Vagina (tissue), 2 donors: ENCODE results near the gene NFIA. TPM values are rescaled to one million over a fixed set of nuclear protein-coding genes. Genes with fewer than 3 reads are reported as not detected.

ENCODE experiments used
- DNase-seq, 2 donors: peaks; one replicate each; pipeline ENCODE4 v3.0.0-alpha.2; 2017; ENCODE audit errors: extremely low spot score in 2 of 2
- H3K27ac ChIP-seq: fragments of 200-600 bp; sonication (generic); one replicate; pipeline ENCODE4 v1.5.1; 2019
- H3K27me3 ChIP-seq: fragments of 200-600 bp; sonication (generic); one replicate; pipeline ENCODE4 v1.5.1; 2019
- H3K36me3 ChIP-seq, 2 donors: fragments of 200-600 bp; sonication (generic); one replicate each; pipeline ENCODE4 v1.5.1; 2017 to 2019
- H3K4me1 ChIP-seq: fragments of 200-600 bp; sonication (generic); one replicate; pipeline ENCODE4 v1.5.1; 2019
- H3K4me3 ChIP-seq, 2 donors: fragments of 200-600 bp; sonication (generic); 1 replicate in 1 of 2; 2 replicates in 1 of 2; pipeline ENCODE4 v1.5.1; 2016 to 2019
- H3K9me3 ChIP-seq: fragments of 200-600 bp; sonication (generic); one replicate; pipeline ENCODE4 v1.5.1; 2019
- POLR2A ChIP-seq, 2 donors: fragments of 450-650 bp; IDR thresholded peaks; one replicate each; pipeline ENCODE4 v1.6.1; 2017; ENCODE audit warnings: antibody characterized with exemption in 2 of 2, mild to moderate bottlenecking in 2 of 2, moderate library complexity in 2 of 2
- POLR2AphosphoS5 ChIP-seq, 2 donors: sonication (generic); formaldehyde crosslinking; IDR thresholded peaks; one replicate each; pipeline ENCODE4 v1.9.0; 2017; ENCODE audit warnings: antibody characterized with exemption in 2 of 2, mild to moderate bottlenecking in 2 of 2, low read depth in 1 of 2; ENCODE audit not compliant: insufficient read depth in 1 of 2
- intact Hi-C: fragments of 100-400 bp; cut with DNase I; formaldehyde crosslinking; loops from one replicate; pipeline ENCODE4 v1.15.1; 2023
- total RNA-seq: library from RNA; depleted of rRNA; stranded (reverse); fragments of >200 nt; gene quantifications from one replicate; pipeline ENCODE4 v1.2.3, GENCODE V29; 2016
- TF ChIP-seq, protein P1 (sequence below), 3 experiments: fragments of 450-650 bp in 2 of 3; fragments of 200-600 bp in 1 of 3; sonication (generic) in 1 of 3; IDR thresholded peaks; one replicate each; pipeline ENCODE4 v1.5.1; 2017 to 2019; ENCODE audit warnings: antibody characterized with exemption in 3 of 3, mild to moderate bottlenecking in 2 of 3, moderate library complexity in 2 of 3

Gene NFIA
- total RNA-seq, 1 donor from 2014 or later, result 59.2 TPM

DNA sequence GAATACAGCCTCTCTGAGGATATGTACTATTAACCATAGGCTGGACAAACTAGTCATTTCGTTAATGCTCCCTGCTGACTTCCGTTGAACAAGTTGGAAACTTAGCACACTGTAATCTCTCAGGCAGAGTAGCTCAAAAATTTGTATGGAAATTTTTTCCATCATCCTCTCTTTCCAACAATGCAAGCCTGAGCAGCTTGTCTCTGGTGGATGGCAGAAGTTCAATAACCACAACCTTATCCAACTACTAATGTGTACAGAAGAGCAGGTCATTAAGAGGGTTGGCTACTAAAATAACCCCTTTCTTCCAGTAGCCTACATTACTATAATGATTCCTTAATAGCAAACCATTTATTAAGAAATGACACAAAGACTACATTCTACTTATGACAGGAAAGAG, 262.3 kb downstream of the NFIA start:
- TF ChIP-seq, protein P1, sequence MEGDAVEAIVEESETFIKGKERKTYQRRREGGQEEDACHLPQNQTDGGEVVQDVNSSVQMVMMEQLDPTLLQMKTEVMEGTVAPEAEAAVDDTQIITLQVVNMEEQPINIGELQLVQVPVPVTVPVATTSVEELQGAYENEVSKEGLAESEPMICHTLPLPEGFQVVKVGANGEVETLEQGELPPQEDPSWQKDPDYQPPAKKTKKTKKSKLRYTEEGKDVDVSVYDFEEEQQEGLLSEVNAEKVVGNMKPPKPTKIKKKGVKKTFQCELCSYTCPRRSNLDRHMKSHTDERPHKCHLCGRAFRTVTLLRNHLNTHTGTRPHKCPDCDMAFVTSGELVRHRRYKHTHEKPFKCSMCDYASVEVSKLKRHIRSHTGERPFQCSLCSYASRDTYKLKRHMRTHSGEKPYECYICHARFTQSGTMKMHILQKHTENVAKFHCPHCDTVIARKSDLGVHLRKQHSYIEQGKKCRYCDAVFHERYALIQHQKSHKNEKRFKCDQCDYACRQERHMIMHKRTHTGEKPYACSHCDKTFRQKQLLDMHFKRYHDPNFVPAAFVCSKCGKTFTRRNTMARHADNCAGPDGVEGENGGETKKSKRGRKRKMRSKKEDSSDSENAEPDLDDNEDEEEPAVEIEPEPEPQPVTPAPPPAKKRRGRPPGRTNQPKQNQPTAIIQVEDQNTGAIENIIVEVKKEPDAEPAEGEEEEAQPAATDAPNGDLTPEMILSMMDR (IDR thresholded peaks at IDR 0.05), result no peak
- TF ChIP-seq POLR2A (IDR thresholded peaks at IDR 0.05), result no peak
- TF ChIP-seq POLR2AphosphoS5 (IDR thresholded peaks at IDR 0.05; ENCODE audit: insufficient read depth in 1 of 2, low read depth in 1 of 2), result no peak
- no peak overlapping the region for H3K27ac ChIP-seq
- no peaks in the 10 kb centered on the region for H3K36me3 ChIP-seq
- H3K27me3 ChIP-seq, result no peaks in the 10 kb centered on the region
- no peaks in the 10 kb centered on the region for H3K9me3 ChIP-seq
- intact Hi-C loops, result no loop called here
- DNase-seq, result no peak
- no peak overlapping the region for H3K4me3 ChIP-seq
- H3K4me1 ChIP-seq, result peaks cover 18% of the 10 kb centered on the region

- H3K9me3 ChIP-seq, result no peaks in the 10 kb centered on the region
- TF ChIP-seq POLR2A (IDR thresholded peaks at IDR 0.05), result no peak
- TF ChIP-seq, protein P1 (IDR thresholded peaks at IDR 0.05), result no peak
- TF ChIP-seq POLR2AphosphoS5 (IDR thresholded peaks at IDR 0.05; ENCODE audit: insufficient read depth in 1 of 2, low read depth in 1 of 2), result no peak
- peaks cover 0 to 6% of the 10 kb centered on the region in 2 donors for H3K36me3 ChIP-seq
- peaks cover 17% of the 10 kb centered on the region for H3K4me1 ChIP-seq
- no peak for DNase-seq
- intact Hi-C loops, result no loop called here
- H3K4me3 ChIP-seq, result no peak overlapping the region
- H3K27me3 ChIP-seq, result no peaks in the 10 kb centered on the region
- H3K27ac ChIP-seq, result no peak overlapping the region
These were observed 265.8 kb downstream of the NFIA start for GRCh38 chr1:61348025-61348665.

GRCh38 chr1:61352845-61353435, 270.6 kb downstream of the NFIA start:
- Histone ChIP-seq H3K36me3 (peaks cover 0 to 6% of the 10 kb centered on the region in 2 donors), H3K27me3 (no peaks in the 10 kb centered on the region), H3K9me3 (no peaks in the 10 kb centered on the region), H3K4me1 (no peaks in the 10 kb centered on the region), H3K27ac (no peak overlapping the region), H3K4me3 (no peak overlapping the region)
- no peak for DNase-seq
- intact Hi-C loops, result no loop called here
- TF ChIP-seq POLR2AphosphoS5 (IDR thresholded peaks at IDR 0.05; ENCODE audit: insufficient read depth in 1 of 2, low read depth in 1 of 2), result no peak
- TF ChIP-seq, protein P1 (IDR thresholded peaks at IDR 0.05), result no peak
- no peak for TF ChIP-seq POLR2A (IDR thresholded peaks at IDR 0.05)

DNA sequence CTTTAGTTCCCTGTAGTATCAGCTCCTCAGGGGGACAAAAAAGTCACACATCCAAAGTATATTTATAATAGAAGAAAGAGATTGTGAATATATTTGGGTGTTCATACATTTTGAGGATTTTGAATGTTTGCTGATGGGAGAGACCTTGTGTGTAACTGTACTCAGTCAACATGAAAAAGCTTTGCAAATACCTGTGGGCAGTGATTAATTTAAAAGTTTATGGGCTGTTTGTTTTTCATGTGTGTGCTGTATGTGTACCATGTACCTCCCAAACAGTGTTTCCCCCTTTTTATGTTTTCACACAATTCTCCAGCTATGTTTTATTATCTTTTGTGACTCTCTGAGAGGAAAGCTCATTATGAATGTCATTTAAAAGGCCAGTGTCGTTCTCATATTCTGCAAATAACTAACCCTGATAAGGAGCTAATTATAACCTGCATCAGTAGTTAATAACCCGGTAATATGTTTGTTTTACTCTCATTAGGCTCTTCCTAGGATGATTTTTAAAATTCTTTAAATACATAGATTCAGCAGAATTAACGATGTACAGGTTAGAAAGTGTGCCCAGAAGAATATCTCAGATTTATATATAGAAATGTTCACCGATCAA, 271.5 kb downstream of the NFIA start:
- no peak overlapping the region for H3K4me3 ChIP-seq
- TF ChIP-seq POLR2A (IDR thresholded peaks at IDR 0.05), result no peak
- no peak for TF ChIP-seq POLR2AphosphoS5 (IDR thresholded peaks at IDR 0.05; ENCODE audit: insufficient read depth in 1 of 2, low read depth in 1 of 2)
- TF ChIP-seq, protein P1 (IDR thresholded peaks at IDR 0.05), result no peak
- H3K9me3 ChIP-seq, result no peaks in the 10 kb centered on the region
- no peaks in the 10 kb centered on the region for H3K4me1 ChIP-seq
- H3K27ac ChIP-seq, result no peak overlapping the region
- no peak for DNase-seq
- intact Hi-C loops, result no loop called here
- H3K27me3 ChIP-seq, result no peaks in the 10 kb centered on the region
- H3K36me3 ChIP-seq, result peaks cover 0 to 6% of the 10 kb centered on the region in 2 donors

DNA sequence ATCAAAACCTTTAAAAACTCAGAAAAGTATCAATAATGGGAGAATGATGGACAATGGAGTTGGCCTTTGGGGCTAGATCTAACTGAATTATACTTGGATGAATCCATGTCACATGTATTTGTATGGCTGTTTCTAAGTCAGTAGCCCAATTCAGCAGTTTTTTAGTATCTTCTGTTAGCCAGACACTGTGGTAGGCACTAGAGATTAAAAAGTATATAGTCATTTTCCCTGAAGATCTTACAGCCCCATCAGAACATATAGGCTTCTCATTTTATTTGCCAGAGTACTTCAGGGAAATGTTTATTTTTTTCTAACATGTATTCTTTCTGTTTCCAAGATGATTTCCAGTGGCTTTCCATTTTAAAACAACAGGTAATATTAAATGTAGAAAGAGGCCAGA, 273.7 kb downstream of the NFIA start:
- TF ChIP-seq POLR2AphosphoS5 (IDR thresholded peaks at IDR 0.05; ENCODE audit: insufficient read depth in 1 of 2, low read depth in 1 of 2), result no peak
- TF ChIP-seq, protein P1 (IDR thresholded peaks at IDR 0.05), result no peak
- intact Hi-C loops, result no loop called here
- H3K36me3 ChIP-seq, result peaks cover 0 to 16% of the 10 kb centered on the region in 2 donors

More for the DNA sequence above, 273.7 kb downstream of the NFIA start:
- H3K9me3 ChIP-seq, result no peaks in the 10 kb centered on the region
- H3K4me1 ChIP-seq, result no peaks in the 10 kb centered on the region
- DNase-seq, result no peak
- H3K4me3 ChIP-seq, result no peak overlapping the region
- H3K27ac ChIP-seq, result no peak overlapping the region
- H3K27me3 ChIP-seq, result no peaks in the 10 kb centered on the region
